Ovary (tissue), 9 donors: ENCODE data around the gene WIZ. TPM values are rescaled to one million over a fixed set of nuclear protein-coding genes. Genes with fewer than 3 reads are reported as not detected.

Experiments used
- DNase-seq, 5 donors: peaks; one replicate each; pipeline ENCODE4 v3.0.0-alpha.2; 2019 to 2020
- H3K27ac ChIP-seq, 2 donors: fragments of 200-600 bp; one replicate each; pipeline versions ENCODE4 v1.5.1 to v1.8.0; 2019 to 2022
- H3K27me3 ChIP-seq: fragments of 200-600 bp; one replicate; pipeline ENCODE4 v1.8.0; 2022
- H3K36me3 ChIP-seq: fragments of 200-600 bp; sonication (generic); one replicate; pipeline ENCODE4 v1.5.1; 2019
- H3K4me1 ChIP-seq: one replicate; pipeline ENCODE4 v1.8.1; 2013; ENCODE audit warnings: mild to moderate bottlenecking, moderate library complexity; ENCODE audit not compliant: insufficient read depth
- H3K4me3 ChIP-seq: fragments of 200-600 bp; sonication (generic); one replicate; pipeline ENCODE4 v1.5.1; 2017
- H3K9me3 ChIP-seq, 2 donors: fragments of 200-600 bp in 1 of 2; sonication (generic) in 1 of 2; one replicate each; pipeline versions ENCODE4 v1.5.1 to v1.8.1; 2013 to 2019; ENCODE audit warnings: mild to moderate bottlenecking in 1 of 2, moderate library complexity in 1 of 2
- EP300 ChIP-seq: sonication (generic); formaldehyde crosslinking; IDR thresholded peaks from one replicate; pipeline ENCODE4 v1.6.1; 2017; ENCODE audit warnings: antibody characterized with exemption
- POLR2A ChIP-seq: fragments of 450-650 bp; IDR thresholded peaks from one replicate; pipeline ENCODE4 v1.6.1; 2017; ENCODE audit warnings: antibody characterized with exemption, mild to moderate bottlenecking, moderate library complexity
- WGBS, 3 donors: extraction: QIAGEN DNeasy Blood & Tissue Kit in 1 of 3; methylation state at CpG; one replicate each; pipeline versions ENCODE4 v1.1.5 to v1.1.7; 2013 to 2017; 5-methylcytosine and 5-hydroxymethylcytosine counted together
- intact Hi-C, 4 donors: fragments of 100-400 bp; cut with DNase I; formaldehyde crosslinking; loops; one replicate each; pipeline versions ENCODE4 v1.11.0 to v1.15.1; 2022 to 2023
- polyA plus RNA-seq, 2 donors: library from polyadenylated mRNA; stranded (reverse); fragments of 200-250 nt in 1 of 2; fragments of 350-450 nt in 1 of 2; fragmentation: Illumina TruSeq in 1 of 2; extraction: RNeasy Lipid Tissue Mini Kit (QIAGEN cat#74804) in 1 of 2; gene quantifications; one replicate each; pipeline ENCODE4 v1.2.3, GENCODE V29; 2013 to 2014
- total RNA-seq, 7 donors: library from RNA; depleted of rRNA in 2 of 7; stranded (reverse); fragments of >200 nt in 2 of 7; fragmentation: NEBNext Ultra II Directional in 3 of 7; extraction: Animal tissue kit (Norgen Biotek cat#: 25700) in 3 of 7; gene quantifications; one replicate each; pipeline versions ENCODE4 v1.1.0 to v1.2.4, GENCODE V29; 2016 to 2023
- TF ChIP-seq, protein P1 (sequence below), 3 donors: fragments of 450-650 bp in 2 of 3; fragments of 200-600 bp in 1 of 3; IDR thresholded peaks; one replicate each; pipeline versions ENCODE4 v1.5.1 to v1.8.0; 2016 to 2022; ENCODE audit warnings: antibody characterized with exemption in 3 of 3, mild to moderate bottlenecking in 1 of 3
- donor health status: DM: no; HTN: no; CAD: no; lungs with moderate emphysema.
- donor health status: DM: no; HTN: no; CAD: no.
- donor health status: Bipolar disorder and iron deficiency.
- donor health status: DM: yes; HTN: yes; CAD: no.
- donor health status: DM: no; HTN: no; CAD: no.
- donor health status: DM: yes; HTN: yes; CAD: no.

WIZ gene
- total and polyA plus RNA-seq, 9 donors: 4.8 to 46.5 (median 38.2) TPM

DNA sequence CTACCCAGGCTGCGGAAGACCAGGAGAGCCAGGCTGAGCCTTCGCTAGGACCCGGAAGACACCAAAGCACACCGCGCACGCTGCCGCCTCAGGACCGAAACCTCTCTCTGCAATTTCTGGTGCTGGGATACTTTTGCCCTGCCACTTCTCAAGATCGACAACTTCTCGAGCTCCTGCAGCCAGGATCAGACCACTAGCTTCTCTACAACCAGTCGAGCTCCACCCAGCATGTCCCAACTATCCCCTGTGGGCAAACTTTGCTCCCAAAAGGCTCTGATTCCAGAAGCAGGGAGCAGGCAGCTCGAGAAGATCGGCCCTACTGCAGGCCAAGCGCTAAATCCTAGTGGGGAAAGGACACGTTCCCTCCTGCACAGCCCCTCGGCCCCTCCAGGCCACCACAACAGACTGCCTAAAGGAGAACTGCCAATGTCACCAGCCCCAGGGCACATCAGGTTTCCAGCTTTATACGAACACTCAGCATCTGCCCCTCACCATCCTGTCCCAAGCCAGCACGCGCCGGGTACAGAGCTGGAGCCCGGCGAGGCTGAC is 71.1 kb downstream of the WIZ start:
- no peaks in the 10 kb centered on the region for H3K36me3 ChIP-seq
- H3K27me3 ChIP-seq: no peaks in the 10 kb centered on the region
- peaks cover 24% of the 10 kb centered on the region for H3K4me1 ChIP-seq
- 0% methylated on average over 17 to 22 of the region's 22 CpGs for WGBS, 3 donors
- TF ChIP-seq EP300 (no peak), POLR2A (no peak)
- TF ChIP-seq, protein P1, sequence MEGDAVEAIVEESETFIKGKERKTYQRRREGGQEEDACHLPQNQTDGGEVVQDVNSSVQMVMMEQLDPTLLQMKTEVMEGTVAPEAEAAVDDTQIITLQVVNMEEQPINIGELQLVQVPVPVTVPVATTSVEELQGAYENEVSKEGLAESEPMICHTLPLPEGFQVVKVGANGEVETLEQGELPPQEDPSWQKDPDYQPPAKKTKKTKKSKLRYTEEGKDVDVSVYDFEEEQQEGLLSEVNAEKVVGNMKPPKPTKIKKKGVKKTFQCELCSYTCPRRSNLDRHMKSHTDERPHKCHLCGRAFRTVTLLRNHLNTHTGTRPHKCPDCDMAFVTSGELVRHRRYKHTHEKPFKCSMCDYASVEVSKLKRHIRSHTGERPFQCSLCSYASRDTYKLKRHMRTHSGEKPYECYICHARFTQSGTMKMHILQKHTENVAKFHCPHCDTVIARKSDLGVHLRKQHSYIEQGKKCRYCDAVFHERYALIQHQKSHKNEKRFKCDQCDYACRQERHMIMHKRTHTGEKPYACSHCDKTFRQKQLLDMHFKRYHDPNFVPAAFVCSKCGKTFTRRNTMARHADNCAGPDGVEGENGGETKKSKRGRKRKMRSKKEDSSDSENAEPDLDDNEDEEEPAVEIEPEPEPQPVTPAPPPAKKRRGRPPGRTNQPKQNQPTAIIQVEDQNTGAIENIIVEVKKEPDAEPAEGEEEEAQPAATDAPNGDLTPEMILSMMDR (IDR thresholded peaks at IDR 0.05): no peak
- intact Hi-C loops: loop anchor here in 1 of 4 donors (1.0 to 10.0 kb wide), 3 partner anchors 46 to 176 kb away; partner anchors contain the start of gene BRD4
- peak overlapping the region in 1 of 2 donors; percentile 97 for H3K27ac ChIP-seq
- peak overlapping the region; percentile 97 for H3K4me3 ChIP-seq
- no peak for DNase-seq
- H3K9me3 ChIP-seq: no peaks in the 10 kb centered on the region

DNA sequence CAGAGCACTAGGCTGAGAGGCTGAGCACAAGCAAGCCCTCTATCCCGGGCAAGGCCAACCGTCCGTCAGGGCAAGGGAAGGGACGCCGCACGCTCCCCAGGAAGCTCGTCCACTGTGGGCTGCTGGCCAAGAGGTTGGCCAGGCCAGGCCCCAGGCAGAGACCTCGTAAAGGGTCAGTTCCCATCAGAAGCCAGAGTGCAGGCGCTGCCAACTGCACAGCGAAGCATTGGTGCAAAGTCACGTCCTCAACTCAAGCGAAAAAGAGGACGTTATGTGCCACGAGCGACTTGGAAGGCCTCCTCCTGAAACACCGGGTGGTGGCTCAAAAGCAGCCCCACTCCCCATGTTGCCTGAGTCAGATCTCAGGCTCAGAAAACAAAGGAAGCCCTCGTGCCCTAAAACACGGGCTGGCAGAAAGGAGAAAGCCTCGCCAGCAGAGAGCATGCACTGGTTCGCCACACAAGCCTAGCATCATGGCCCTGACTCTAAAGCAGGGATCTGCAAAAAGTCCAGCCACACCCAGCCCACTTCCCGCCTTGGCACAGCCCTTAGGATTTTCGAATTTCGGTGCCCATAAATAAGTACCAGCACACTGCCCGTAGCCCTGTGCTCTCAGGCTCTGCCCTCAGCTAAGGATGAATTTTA is 74.8 kb downstream of the WIZ start:
- 50 to 67% (median 57%) methylated on average over 23 to 24 of the region's 24 CpGs for WGBS, 3 donors

DNA sequence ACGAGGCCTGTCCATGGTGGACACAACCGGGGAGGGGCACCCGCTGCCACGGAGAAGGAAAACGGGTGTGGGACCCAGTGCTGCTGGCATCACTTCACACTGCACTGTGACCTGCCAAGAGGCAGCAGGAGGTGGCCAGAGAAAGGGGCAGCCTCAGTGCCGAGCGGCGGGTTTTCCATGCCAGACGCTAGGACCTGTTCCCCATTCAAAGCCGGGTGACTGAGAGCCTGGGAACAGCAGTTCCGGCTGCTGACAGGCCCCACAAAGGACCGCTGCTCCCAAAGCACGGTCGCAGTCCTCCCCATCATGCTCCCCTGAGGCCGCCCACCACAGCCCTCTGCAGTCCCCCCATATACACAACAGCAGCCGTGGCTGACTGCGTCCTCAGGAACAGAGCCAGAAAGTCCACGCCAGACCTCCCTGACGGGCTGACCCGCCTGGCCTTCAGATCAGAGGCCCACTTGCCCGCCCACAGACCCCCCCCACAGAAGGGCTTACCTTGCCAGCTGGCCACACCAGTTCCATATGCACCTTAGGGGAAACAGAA is 75.6 kb downstream of the WIZ start:
- Histone ChIP-seq H3K4me3 (no peak overlapping the region), H3K4me1 (peaks cover 22% of the 10 kb centered on the region), H3K36me3 (no peaks in the 10 kb centered on the region), H3K27ac (no peak overlapping the region), H3K9me3 (no peaks in the 10 kb centered on the region), H3K27me3 (no peaks in the 10 kb centered on the region)
- intact Hi-C loops: loop anchor here in 2 of 4 donors (5.0 to 10.0 kb wide), 3 partner anchors 61 to 181 kb away; no protein-coding TSS in a partner anchor
- TF ChIP-seq EP300 (no peak), POLR2A (no peak)
- TF ChIP-seq, protein P1 (IDR thresholded peaks at IDR 0.05): no peak
- WGBS, 3 donors: 57 to 62% (median 60%) methylated on average over 21 of the region's 21 CpGs
- DNase-seq: no peak

More for the DNA sequence above, 74.8 kb downstream of the WIZ start:
- Histone ChIP-seq H3K4me1 (peaks cover 22% of the 10 kb centered on the region), H3K4me3 (no peak overlapping the region), H3K36me3 (no peaks in the 10 kb centered on the region), H3K27me3 (no peaks in the 10 kb centered on the region), H3K9me3 (no peaks in the 10 kb centered on the region), H3K27ac (no peak overlapping the region)
- intact Hi-C loops: loop anchor here in 2 of 4 donors (5.0 to 10.0 kb wide), 3 partner anchors 60 to 180 kb away; no protein-coding TSS in a partner anchor
- TF ChIP-seq EP300: no peak
- TF ChIP-seq POLR2A: no peak
- TF ChIP-seq, protein P1 (IDR thresholded peaks at IDR 0.05): no peak
- DNase-seq: peak in 1 of 5 donors; percentile 56

DNA sequence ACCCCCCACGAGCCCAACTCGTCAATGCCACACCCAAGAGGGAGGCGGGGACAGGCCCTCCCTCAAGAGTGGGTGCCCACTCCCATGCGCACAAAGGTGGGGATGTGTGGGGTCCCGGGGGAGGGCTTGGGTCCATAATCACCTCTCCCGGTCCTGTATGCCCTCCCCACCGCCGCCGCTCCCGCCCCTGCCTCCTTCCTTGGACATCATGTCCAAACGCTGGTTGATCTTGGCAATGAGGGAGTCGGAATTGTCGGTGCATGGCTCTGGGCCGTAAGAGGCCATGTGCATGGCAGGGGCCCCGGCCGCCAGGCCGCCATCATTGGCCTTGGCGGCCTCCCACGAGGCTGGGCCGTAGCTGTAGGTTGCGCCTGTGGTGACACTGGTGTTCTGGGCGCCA is 76.1 kb downstream of the WIZ start:
- Histone ChIP-seq H3K36me3 (no peaks in the 10 kb centered on the region), H3K4me1 (peaks cover 22% of the 10 kb centered on the region)
- 85 to 87% (median 85%) methylated on average over 22 of the region's 22 CpGs for WGBS, 3 donors

More for the DNA sequence above, 76.1 kb downstream of the WIZ start:
- no peaks in the 10 kb centered on the region for H3K9me3 ChIP-seq
- H3K27ac ChIP-seq: no peak overlapping the region
- H3K27me3 ChIP-seq: no peaks in the 10 kb centered on the region
- no peak for DNase-seq
- intact Hi-C loops: loop anchor here in 2 of 4 donors (5.0 to 10.0 kb wide), 3 partner anchors 61 to 181 kb away; no protein-coding TSS in a partner anchor
- TF ChIP-seq EP300: no peak
- no peak for TF ChIP-seq POLR2A
- TF ChIP-seq, protein P1 (IDR thresholded peaks at IDR 0.05): no peak
- no peak overlapping the region for H3K4me3 ChIP-seq
